GM19467 (cell line): Measurements from ENCODE around the gene HORMAD1.
"Not testable (repeated sequence)": the region's sequence is repeated elsewhere in the genome, so short reads cannot be mapped to it uniquely, and the experiment has no call there.

Source experiments
- ATAC-seq: cut with Tn5 transposase; IDR thresholded peaks from one replicate; pipeline ENCODE4 v1.9.1; 2021; ENCODE audit warnings: mild to moderate bottlenecking, moderate library complexity; ENCODE audit not compliant: unreplicated experiment

Gene HORMAD1

GRCh38 chr1:150720703-150721102 is at the start of gene HORMAD1:
HORMAD1 (minus strand) TSS chr1:150720895; CDS start chr1:150719505, 1,390 bp downstream.
- no peak for ATAC-seq

GRCh38 chr1:150767704-150768103 is 47.0 kb upstream of the HORMAD1 start:
- ATAC-seq = not testable (repeated sequence)

- ATAC-seq = peak; percentile 5
These were observed 45.2 kb upstream of the HORMAD1 start for GRCh38 chr1:150765977-150766301.

GRCh38 chr1:150765296-150765976 is 44.7 kb upstream of the HORMAD1 start, which contains the start of gene CTSS:
CTSS (minus strand) TSS chr1:150765778; CDS start chr1:150764763, 1,015 bp downstream.
- peak; percentile 74 for ATAC-seq

GRCh38 chr1:150764617-150765101 is 44.0 kb upstream of the HORMAD1 start:
- ATAC-seq = no peak

GRCh38 chr1:150763018-150763417 is 42.3 kb upstream of the HORMAD1 start:
- no peak for ATAC-seq

GRCh38 chr1:150762552-150762951 is 41.9 kb upstream of the HORMAD1 start:
- no peak for ATAC-seq

GRCh38 chr1:150761801-150762200 is 41.1 kb upstream of the HORMAD1 start:
- no peak for ATAC-seq

GRCh38 chr1:150760013-150760412 is 39.3 kb upstream of the HORMAD1 start:
- no peak for ATAC-seq

- ATAC-seq = no peak
These were observed 32.7 kb upstream of the HORMAD1 start for GRCh38 chr1:150753416-150753815.

GRCh38 chr1:150751443-150751842 is 30.7 kb upstream of the HORMAD1 start:
- ATAC-seq = no peak

- ATAC-seq = no peak
These were observed 29.1 kb upstream of the HORMAD1 start for GRCh38 chr1:150749720-150750311.

GRCh38 chr1:150748878-150749719 is 28.4 kb upstream of the HORMAD1 start:
- no peak for ATAC-seq

GRCh38 chr1:150730130-150730721 is 9.5 kb upstream of the HORMAD1 start:
- ATAC-seq = no peak

- no peak for ATAC-seq
These were observed 3.6 kb upstream of the HORMAD1 start for GRCh38 chr1:150724336-150724735.

- ATAC-seq = no peak
These were observed 597 bp downstream of the HORMAD1 start for GRCh38 chr1:150720098-150720497.

GRCh38 chr1:150718225-150718891 is 2.3 kb downstream of the HORMAD1 start:
- ATAC-seq = no peak

- ATAC-seq = not testable (repeated sequence)
These were observed 11.7 kb downstream of the HORMAD1 start for GRCh38 chr1:150709031-150709430.

- ATAC-seq = no peak
These were observed 12.1 kb downstream of the HORMAD1 start for GRCh38 chr1:150708595-150708994.

GRCh38 chr1:150706091-150706490 is 14.6 kb downstream of the HORMAD1 start:
- ATAC-seq = no peak

- ATAC-seq = no peak
These were observed 17.3 kb downstream of the HORMAD1 start for GRCh38 chr1:150703427-150703826.
